Transverse colon (tissue), 4 donors: ENCODE measurements around the gene NIPAL4. TPM values are rescaled to one million over a fixed set of nuclear protein-coding genes. Genes with fewer than 3 reads are reported as not detected.
A peak's percentile ranks its signal among the peaks of the same experiment; 100 is the strongest.

ENCODE experiments used
- DNase-seq: peaks from one replicate; pipeline ENCODE4 v3.0.0-alpha.2; 2019
- H3K27ac ChIP-seq, 4 donors: fragments of 200-600 bp; sonication (generic); 2 replicates each; pipeline ENCODE4 v1.5.1; 2016 to 2018; ENCODE audit warnings: inconsistent platforms in 4 of 4
- H3K27me3 ChIP-seq: fragments of 200-600 bp; sonication (generic); 2 replicates; pipeline ENCODE4 v1.5.1; 2017; ENCODE audit warnings: inconsistent platforms
- H3K36me3 ChIP-seq, 4 donors: fragments of 200-600 bp; sonication (generic); 2 replicates each; pipeline ENCODE4 v1.5.1; 2017 to 2019; ENCODE audit warnings: inconsistent platforms in 4 of 4
- H3K4me1 ChIP-seq, 4 donors: fragments of 200-600 bp; sonication (generic); 2 replicates each; pipeline ENCODE4 v1.5.1; 2017 to 2020; ENCODE audit warnings: inconsistent platforms in 4 of 4
- H3K4me3 ChIP-seq, 4 donors: fragments of 200-600 bp; sonication (generic); 1 replicate in 1 of 4; 2 replicates in 3 of 4; pipeline versions ENCODE4 v1.5.1 to v1.6.1; 2017 to 2019; ENCODE audit warnings: inconsistent platforms in 4 of 4
- H3K9me3 ChIP-seq, 2 donors: fragments of 200-600 bp; sonication (generic); 2 replicates each; pipeline ENCODE4 v1.5.1; 2017 to 2019; ENCODE audit warnings: inconsistent platforms in 2 of 2
- CTCF ChIP-seq, 5 experiments: fragments of 200-600 bp in 3 of 5; fragments of 450-650 bp in 2 of 5; sonication (generic) in 3 of 5; IDR thresholded peaks; 1 replicate in 2 of 5; 2 replicates in 3 of 5; pipeline ENCODE4 v1.5.1; 2016 to 2017; ENCODE audit warnings: antibody characterized with exemption in 5 of 5, inconsistent platforms in 3 of 5, mild to moderate bottlenecking in 2 of 5, moderate library complexity in 1 of 5
- EP300 ChIP-seq: sonication (generic); formaldehyde crosslinking; IDR thresholded peaks from one replicate; pipeline ENCODE4 v1.6.1; 2017; ENCODE audit warnings: antibody characterized with exemption, low read depth
- POLR2A ChIP-seq: fragments of 450-650 bp; IDR thresholded peaks from one replicate; pipeline ENCODE4 v1.6.1; 2016; ENCODE audit warnings: antibody characterized with exemption, mild to moderate bottlenecking, moderate library complexity
- POLR2AphosphoS5 ChIP-seq, 3 donors: sonication (generic); formaldehyde crosslinking; IDR thresholded peaks; one replicate each; pipeline ENCODE4 v1.6.1; 2016; ENCODE audit warnings: antibody characterized with exemption in 3 of 3
- WGBS, 2 donors: methylation state at CpG; one replicate each; pipeline ENCODE4 v1.1.5; 2018; ENCODE audit warnings: low coverage in 1 of 2; 5-methylcytosine and 5-hydroxymethylcytosine counted together
- in situ Hi-C, 4 donors: fragments of 200-750 bp; cut with MboI; loops; one replicate each; pipeline versions ENCODE4 v1.15.0 to v1.15.1; 2017; ENCODE audit warnings: low sequenced_read_pairs in 3 of 4, low pct_ligation_motif_present in 1 of 4, low pct_unique_long_range_greater_than_20kb in 1 of 4
- intact Hi-C: fragments of 100-400 bp; cut with DNase I; formaldehyde crosslinking; loops from one replicate; pipeline ENCODE4 v1.15.1; 2023; ENCODE audit warnings: low total_unique reads
- total RNA-seq, 4 donors: library from RNA; depleted of rRNA; stranded (reverse); fragments of >200 nt; gene quantifications; one replicate each; pipeline ENCODE4 v1.1.0, GENCODE V29; 2016

Gene NIPAL4
- total RNA-seq, 4 donors from 2014 or later: 0.48 to 0.82 TPM; not detected in 2

GRCh38 chr5:157446412-157446935 is 13.5 kb upstream of the NIPAL4 start:
- H3K27me3 ChIP-seq: no peaks in the 10 kb centered on the region
- TF ChIP-seq POLR2A (no peak), CTCF (IDR thresholded peaks at IDR 0.05) (no peak), EP300 (no peak), POLR2AphosphoS5 (IDR thresholded peaks at IDR 0.05) (no peak)
- H3K27ac ChIP-seq: peak overlapping the region in 1 of 4 donors; percentile 67
- WGBS, 2 donors: 91% methylated on average over 8 to 9 of the region's 9 CpGs
- in situ Hi-C loops (loop anchor here in 2 of 4 donors (25.0 kb wide), 2 partner anchors 266 to 291 kb away; partner anchors contain the start of genes LSM11 (in 1 of the 2) and THG1L (in 1 of the 2)), intact Hi-C loops (no loop called here)
- DNase-seq: no peak
- peaks cover 0 to 25% (median 6%) of the 10 kb centered on the region in 4 donors for H3K4me1 ChIP-seq
- H3K4me3 ChIP-seq: no peak overlapping the region
- no peaks in the 10 kb centered on the region for H3K9me3 ChIP-seq
- no peaks in the 10 kb centered on the region for H3K36me3 ChIP-seq

DNA sequence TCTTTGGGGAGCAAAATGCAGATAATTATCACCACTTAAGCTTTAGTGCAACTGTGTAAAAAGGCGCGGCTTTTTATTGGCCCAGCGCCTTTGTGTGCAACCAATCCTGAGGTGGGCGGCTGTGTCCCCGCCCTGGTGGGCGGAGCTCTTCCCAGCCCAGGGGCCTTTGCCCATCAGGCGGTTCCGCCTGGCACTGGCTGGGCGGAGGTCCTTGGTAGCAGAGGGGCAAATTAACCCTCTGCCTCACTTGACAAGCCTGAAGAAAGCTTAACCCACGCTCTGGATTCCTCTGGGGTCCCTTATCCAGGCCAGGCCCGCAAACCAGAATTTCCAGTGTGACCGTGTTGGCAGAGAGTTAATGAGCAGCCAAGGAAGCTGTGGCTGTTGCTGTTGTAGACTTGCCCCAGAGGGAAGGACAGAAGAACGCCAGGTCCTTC is 12.8 kb upstream of the NIPAL4 start:
- Histone ChIP-seq H3K9me3 (no peaks in the 10 kb centered on the region), H3K36me3 (no peaks in the 10 kb centered on the region), H3K4me3 (peak overlapping the region in 3 of 4 donors; percentile 9 to 26 (median 12)), H3K27ac (peak overlapping the region in 3 of 4 donors; percentile 60 to 67 (median 62)), H3K27me3 (no peaks in the 10 kb centered on the region), H3K4me1 (peaks cover 0 to 25% (median 6%) of the 10 kb centered on the region in 4 donors)
- in situ Hi-C loops (loop anchor here in 2 of 4 donors (25.0 kb wide), 2 partner anchors 265 to 290 kb away; partner anchors contain the start of genes LSM11 (in 1 of the 2) and THG1L (in 1 of the 2)), intact Hi-C loops (no loop called here)
- no peak for TF ChIP-seq CTCF (IDR thresholded peaks at IDR 0.05)
- peak in 1 of 3 donors; percentile 53 for TF ChIP-seq POLR2AphosphoS5 (IDR thresholded peaks at IDR 0.05)
- TF ChIP-seq POLR2A: peak; percentile 33
- no peak for TF ChIP-seq EP300
- WGBS, 2 donors: 53% methylated on average over 13 of the region's 13 CpGs; no CpG with 5 or more reads in 1 of the 2 donors
- DNase-seq: peak; percentile 76

DNA sequence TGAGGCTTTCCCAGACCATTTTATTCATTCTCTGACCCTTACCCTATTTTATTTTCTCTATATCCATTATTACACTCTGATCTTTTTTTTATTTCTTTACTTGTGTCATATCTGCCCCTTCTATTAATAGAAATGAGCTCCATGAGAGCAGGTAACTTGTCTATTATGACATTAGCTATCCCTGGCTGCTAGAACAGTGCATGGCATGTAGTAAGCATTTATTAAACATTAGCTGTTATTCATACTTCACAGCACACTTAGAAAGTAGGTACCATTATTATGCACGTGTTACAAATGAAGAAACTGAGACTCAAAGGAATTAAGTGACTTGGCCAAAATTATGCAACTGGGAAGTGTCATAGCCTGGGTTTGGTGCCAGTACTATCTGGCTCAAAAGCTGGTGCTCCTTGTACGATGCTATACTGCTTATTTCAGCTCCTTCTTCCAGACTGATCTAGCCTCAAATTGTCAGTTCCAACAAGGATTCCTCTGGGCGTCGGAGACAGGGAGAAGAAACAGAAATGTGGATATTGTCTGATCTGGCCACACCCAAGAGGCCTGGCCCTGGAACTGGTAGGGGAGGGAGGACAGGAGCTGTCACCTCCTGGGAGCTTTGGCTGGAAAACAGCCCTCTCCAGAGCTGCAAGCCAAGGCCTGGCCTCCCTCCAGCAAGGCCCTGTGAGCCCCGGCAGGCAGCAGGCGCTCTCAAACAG is 10.8 kb upstream of the NIPAL4 start:
- in situ Hi-C loops (loop anchor here in 2 of 4 donors (25.0 kb wide), 2 partner anchors 263 to 288 kb away; partner anchors contain the start of genes LSM11 (in 1 of the 2) and THG1L (in 1 of the 2)), intact Hi-C loops (no loop called here)
- H3K9me3 ChIP-seq: no peaks in the 10 kb centered on the region
- H3K27ac ChIP-seq: peak overlapping the region; percentile 22 to 66 (median 50)
- 21 to 37% methylated on average over 2 to 6 of the region's 6 CpGs for WGBS, 2 donors
- no peak overlapping the region for H3K4me3 ChIP-seq
- TF ChIP-seq EP300 (no peak), POLR2AphosphoS5 (IDR thresholded peaks at IDR 0.05) (no peak), POLR2A (no peak), CTCF (IDR thresholded peaks at IDR 0.05) (no peak)
- H3K36me3 ChIP-seq: no peaks in the 10 kb centered on the region
- peak; percentile 63 for DNase-seq
- H3K27me3 ChIP-seq: no peaks in the 10 kb centered on the region
- H3K4me1 ChIP-seq: peaks cover 0 to 25% (median 6%) of the 10 kb centered on the region in 4 donors

DNA sequence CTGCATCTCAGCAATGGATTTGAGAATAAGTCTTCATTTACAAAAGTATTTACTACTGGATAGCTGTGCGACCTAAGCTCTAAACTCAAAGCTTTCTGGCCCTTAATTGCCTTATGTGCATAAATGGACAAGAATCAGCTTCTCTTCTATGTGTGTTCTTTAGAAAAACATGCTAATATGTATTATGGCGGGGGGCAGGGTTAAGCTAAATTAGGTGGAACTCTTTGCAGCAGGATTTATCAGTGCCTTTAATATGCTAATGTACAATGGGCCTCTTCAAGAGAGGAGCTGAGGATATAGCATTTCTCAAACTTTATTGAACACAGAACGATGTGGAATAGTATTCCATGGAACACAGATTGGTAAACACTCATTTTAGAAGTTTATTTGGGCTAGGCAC is 10.0 kb upstream of the NIPAL4 start:
- in situ Hi-C loops (no loop called here), intact Hi-C loops (no loop called here)
- Histone ChIP-seq H3K36me3 (no peaks in the 10 kb centered on the region), H3K4me3 (no peak overlapping the region), H3K27me3 (no peaks in the 10 kb centered on the region), H3K27ac (peak overlapping the region; percentile 22 to 66 (median 50)), H3K4me1 (peaks cover 0 to 25% (median 6%) of the 10 kb centered on the region in 4 donors), H3K9me3 (no peaks in the 10 kb centered on the region)
- TF ChIP-seq POLR2AphosphoS5 (IDR thresholded peaks at IDR 0.05) (no peak), EP300 (no peak), POLR2A (no peak), CTCF (IDR thresholded peaks at IDR 0.05) (no peak)
- 83 to 92% methylated on average over 3 of the region's 3 CpGs for WGBS, 2 donors
- no peak for DNase-seq
